Measurements from ENCODE around the gene ELOVL1.

The ELOVL1 gene

GRCh38 chr1:43395523-43395922 is 27.7 kb upstream of the ELOVL1 start:
- Histone ChIP-seq H3K36me3 (ENCODE audit: control insufficient read depth, insufficient read depth, low read length) (no peaks in the 10 kb centered on the region), H3K9ac (ENCODE audit: low read length) (no peak overlapping the region), H3K4me1 (ENCODE audit: control insufficient read depth, insufficient read depth, low read length) (peaks cover 3% of the 10 kb centered on the region), H3K27ac (ENCODE audit: low read depth, low read length) (no peak overlapping the region), H3K4me3 (ENCODE audit: low read length) (no peak overlapping the region), H3K27me3 (ENCODE audit: control insufficient read depth, insufficient read depth, low read length) (no peaks in the 10 kb centered on the region)

DNA sequence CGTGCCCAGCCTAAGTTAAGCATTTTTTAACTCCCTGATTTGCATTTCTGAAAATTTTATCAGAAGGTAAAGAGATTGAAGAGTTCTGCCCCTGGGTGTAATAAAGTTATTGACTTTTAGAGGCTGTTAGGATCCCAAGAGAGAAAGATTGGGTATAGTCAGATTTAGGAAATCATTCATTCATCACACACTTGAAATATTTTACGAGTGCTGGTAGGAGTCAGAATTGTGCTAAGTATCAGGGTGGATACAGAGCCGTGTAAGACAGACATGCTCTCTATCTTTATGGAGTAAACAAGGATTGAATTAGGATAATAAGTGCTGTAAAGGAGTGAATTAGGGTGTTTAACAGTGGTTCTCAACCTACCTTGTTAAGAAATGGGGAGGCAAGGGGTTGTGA is 24.9 kb upstream of the ELOVL1 start:
- Histone ChIP-seq H3K36me3 (ENCODE audit: control insufficient read depth, insufficient read depth, low read length) (no peaks in the 10 kb centered on the region), H3K4me1 (ENCODE audit: control insufficient read depth, insufficient read depth, low read length) (peaks cover 13% of the 10 kb centered on the region), H3K27ac (ENCODE audit: low read depth, low read length) (no peak overlapping the region)

DNA sequence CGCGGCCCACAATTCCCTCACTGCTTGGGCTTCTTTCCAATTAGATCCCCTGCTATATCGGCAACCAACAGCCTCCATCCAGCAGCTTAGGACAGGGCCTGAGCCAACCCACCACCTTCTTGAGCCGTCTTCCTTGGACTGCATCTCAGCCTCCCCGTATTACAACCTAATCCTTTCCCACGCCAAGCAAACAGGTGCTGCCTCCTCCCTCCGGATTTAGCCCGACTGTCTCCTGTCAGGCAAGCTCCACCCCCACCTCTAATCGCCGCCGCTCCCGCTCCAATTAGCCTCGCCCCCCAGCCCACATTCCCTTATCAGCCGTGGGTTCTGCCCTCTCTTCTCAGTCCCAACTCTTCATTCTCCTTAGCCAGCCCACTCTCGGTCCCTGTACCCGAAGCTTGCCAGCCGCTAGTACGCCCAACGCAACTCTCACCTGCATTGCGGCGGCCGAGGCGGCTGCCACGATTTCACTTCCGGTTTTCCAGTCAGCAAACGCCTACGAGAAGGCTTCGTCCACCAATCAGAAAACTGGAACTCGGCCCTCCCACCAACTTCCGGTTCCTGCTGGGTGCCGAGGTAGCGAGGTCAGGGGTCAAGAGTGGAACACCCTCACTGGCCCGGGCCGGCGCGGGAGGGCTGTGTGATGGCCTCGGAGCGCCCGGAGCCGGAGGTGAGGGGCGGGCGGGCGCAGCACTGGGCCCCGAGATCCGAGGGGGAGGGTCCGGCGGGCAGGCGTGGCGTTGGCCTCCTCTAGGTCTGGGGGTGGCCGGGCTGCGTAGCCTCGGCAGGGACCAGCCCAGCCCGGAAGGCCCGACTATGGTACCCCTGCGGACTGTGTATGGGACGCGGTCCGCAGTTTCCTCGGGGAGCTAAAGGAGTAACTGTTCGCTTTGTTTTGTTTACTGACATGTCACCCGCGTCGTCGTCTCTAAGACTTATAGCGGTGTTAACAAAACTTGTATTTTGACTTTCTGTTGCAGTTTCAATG is 21.8 kb upstream of the ELOVL1 start, which contains the start of the genes MED8 and SZT2:
MED8 (minus strand) TSS at position 475 of the 988 bp plus-strand sequence; CDS start at position 439, 36 bp downstream.
SZT2 (plus strand) TSS at position 574 of the 988 bp plus-strand sequence; CDS start at position 644, 70 bp downstream.
- Histone ChIP-seq H3K9ac (ENCODE audit: low read length) (peak within 1 kb of the TSS; percentile 94), H3K36me3 (ENCODE audit: control insufficient read depth, insufficient read depth, low read length) (peaks cover 19% of the 10 kb centered on the region), H3K27me3 (ENCODE audit: control insufficient read depth, insufficient read depth, low read length) (no peaks in the 10 kb centered on the region), H3K4me1 (ENCODE audit: control insufficient read depth, insufficient read depth, low read length) (peaks cover 13% of the 10 kb centered on the region), H3K27ac (ENCODE audit: low read depth, low read length) (peak within 1 kb of the TSS; percentile 73), H3K4me3 (ENCODE audit: low read length) (peak within 1 kb of the TSS; percentile 80)

More for the DNA sequence above, 24.9 kb upstream of the ELOVL1 start:
- Histone ChIP-seq H3K9ac (ENCODE audit: low read length) (no peak overlapping the region), H3K4me3 (ENCODE audit: low read length) (no peak overlapping the region), H3K27me3 (ENCODE audit: control insufficient read depth, insufficient read depth, low read length) (no peaks in the 10 kb centered on the region)

DNA sequence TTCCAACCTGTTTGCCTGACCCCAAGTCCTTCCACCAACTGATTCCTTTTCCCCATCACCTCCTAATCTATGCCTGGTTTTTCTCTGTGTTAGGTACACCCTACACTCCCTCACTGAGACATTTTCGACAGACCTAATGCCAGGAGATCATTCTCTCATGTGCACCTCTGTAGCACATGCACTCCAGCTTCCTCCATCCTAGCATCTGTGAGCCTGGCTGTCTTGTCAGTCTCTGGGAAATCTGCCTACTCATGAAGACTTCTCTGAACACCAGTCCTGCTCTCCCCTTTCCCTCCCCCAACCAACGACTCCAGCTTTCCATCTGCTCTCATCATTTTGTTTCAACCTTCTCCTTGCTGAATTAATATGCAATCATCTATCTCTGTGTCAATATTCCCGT is 20.8 kb upstream of the ELOVL1 start:
- Histone ChIP-seq H3K27me3 (ENCODE audit: control insufficient read depth, insufficient read depth, low read length) (no peaks in the 10 kb centered on the region), H3K4me3 (ENCODE audit: low read length) (peak overlapping the region; percentile 80), H3K4me1 (ENCODE audit: control insufficient read depth, insufficient read depth, low read length) (peaks cover 13% of the 10 kb centered on the region), H3K27ac (ENCODE audit: low read depth, low read length) (no peak overlapping the region), H3K36me3 (ENCODE audit: control insufficient read depth, insufficient read depth, low read length) (peaks cover 28% of the 10 kb centered on the region), H3K9ac (ENCODE audit: low read length) (peak overlapping the region; percentile 53)

- peak overlapping the region; percentile 80 for H3K4me3 ChIP-seq (ENCODE audit: low read length)
- no peak overlapping the region for H3K9ac ChIP-seq (ENCODE audit: low read length)
These were observed 20.3 kb upstream of the ELOVL1 start for GRCh38 chr1:43387976-43388599.

DNA sequence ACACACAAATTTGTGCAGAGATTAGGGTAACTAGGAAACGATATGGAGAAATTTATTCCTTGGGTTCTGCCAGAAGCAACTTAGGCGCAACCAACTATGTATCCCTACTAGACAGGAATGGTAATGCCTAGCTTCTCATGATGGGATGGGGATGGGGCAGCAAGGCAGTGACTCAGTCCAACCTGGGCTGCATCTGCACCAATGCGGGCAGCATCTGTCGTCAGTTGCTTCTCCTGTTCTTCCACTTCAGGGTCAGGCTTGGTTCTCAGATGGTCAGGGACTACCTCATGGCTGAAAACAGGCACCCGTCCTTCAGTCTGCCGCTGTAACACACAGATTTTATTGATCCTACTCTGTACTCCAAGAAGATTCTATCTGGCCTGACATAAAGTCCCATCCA is 18.9 kb upstream of the ELOVL1 start:
- H3K27me3 ChIP-seq (ENCODE audit: control insufficient read depth, insufficient read depth, low read length), result no peaks in the 10 kb centered on the region
- H3K4me1 ChIP-seq (ENCODE audit: control insufficient read depth, insufficient read depth, low read length), result peaks cover 16% of the 10 kb centered on the region
- H3K9ac ChIP-seq (ENCODE audit: low read length), result no peak overlapping the region
- no peak overlapping the region for H3K27ac ChIP-seq (ENCODE audit: low read depth, low read length)
- H3K36me3 ChIP-seq (ENCODE audit: control insufficient read depth, insufficient read depth, low read length), result peaks cover 35% of the 10 kb centered on the region
- no peak overlapping the region for H3K4me3 ChIP-seq (ENCODE audit: low read length)

More at GRCh38 chr1:43387976-43388599, 20.3 kb upstream of the ELOVL1 start:
- Histone ChIP-seq H3K27me3 (ENCODE audit: control insufficient read depth, insufficient read depth, low read length) (no peaks in the 10 kb centered on the region), H3K36me3 (ENCODE audit: control insufficient read depth, insufficient read depth, low read length) (peaks cover 32% of the 10 kb centered on the region), H3K27ac (ENCODE audit: low read depth, low read length) (no peak overlapping the region), H3K4me1 (ENCODE audit: control insufficient read depth, insufficient read depth, low read length) (peaks cover 13% of the 10 kb centered on the region)

DNA sequence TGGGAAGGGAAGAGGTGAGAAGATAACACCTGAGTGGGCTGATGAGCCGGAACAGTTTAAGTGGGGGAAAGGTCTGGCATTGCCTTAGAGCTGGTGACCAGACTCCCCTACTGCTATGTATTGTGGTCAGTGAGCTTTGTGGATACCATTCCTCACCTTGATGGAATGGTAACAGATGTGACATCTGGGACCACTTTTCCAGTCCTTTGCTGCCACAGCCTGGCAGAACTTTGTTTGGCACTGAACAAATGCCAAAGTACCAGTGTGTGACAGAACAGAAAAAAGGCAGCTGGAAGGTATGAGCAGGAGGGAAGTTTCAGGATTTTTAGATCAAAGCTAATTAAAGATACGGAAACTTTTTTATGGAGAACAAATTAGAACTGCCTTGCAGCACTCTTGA is 15.6 kb upstream of the ELOVL1 start:
- no peak overlapping the region for H3K9ac ChIP-seq (ENCODE audit: low read length)
- peaks cover 38% of the 10 kb centered on the region for H3K36me3 ChIP-seq (ENCODE audit: control insufficient read depth, insufficient read depth, low read length)
- no peaks in the 10 kb centered on the region for H3K27me3 ChIP-seq (ENCODE audit: control insufficient read depth, insufficient read depth, low read length)
- peaks cover 7% of the 10 kb centered on the region for H3K4me1 ChIP-seq (ENCODE audit: control insufficient read depth, insufficient read depth, low read length)
- H3K27ac ChIP-seq (ENCODE audit: low read depth, low read length), result no peak overlapping the region
- H3K4me3 ChIP-seq (ENCODE audit: low read length), result no peak overlapping the region

DNA sequence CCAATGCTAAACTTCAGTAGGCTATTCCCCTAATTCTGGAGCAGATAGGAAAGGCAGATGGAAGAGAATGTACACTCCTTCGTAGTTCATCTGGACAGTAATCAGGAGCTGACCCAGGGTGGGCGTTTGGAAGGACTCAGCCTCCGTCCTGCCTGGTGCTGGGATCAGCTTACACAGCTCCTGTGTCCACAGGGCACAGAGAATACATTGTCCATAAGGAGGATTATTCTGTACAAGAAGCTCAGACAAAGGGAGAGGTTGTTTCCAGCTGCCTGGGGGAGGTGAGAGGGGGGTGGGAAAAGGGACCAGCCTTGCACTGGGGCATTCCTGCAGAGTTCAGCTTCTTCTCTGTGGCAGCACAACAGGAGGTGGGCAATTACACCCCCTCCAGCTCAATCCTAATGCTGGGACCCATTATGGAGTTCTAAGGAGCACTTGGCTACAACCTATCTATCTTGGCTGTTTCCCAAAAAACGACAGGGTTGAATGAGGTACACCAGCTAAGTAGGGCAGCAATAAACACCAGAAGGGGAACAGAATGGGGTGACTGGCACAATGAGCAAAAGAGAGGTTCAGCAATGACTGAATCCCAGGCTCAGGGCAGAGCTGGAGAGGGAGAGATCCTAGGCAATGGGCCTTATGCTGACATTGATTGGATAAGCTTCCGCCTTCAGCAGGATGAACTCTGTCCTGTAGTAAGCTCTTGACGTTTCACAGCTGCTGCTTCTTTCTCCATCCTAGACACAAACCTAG is 14.4 kb upstream of the ELOVL1 start:
- peaks cover 4% of the 10 kb centered on the region for H3K4me1 ChIP-seq (ENCODE audit: control insufficient read depth, insufficient read depth, low read length)
- H3K4me3 ChIP-seq (ENCODE audit: low read length), result no peak overlapping the region
- H3K27ac ChIP-seq (ENCODE audit: low read depth, low read length), result no peak overlapping the region
- no peak overlapping the region for H3K9ac ChIP-seq (ENCODE audit: low read length)
- H3K36me3 ChIP-seq (ENCODE audit: control insufficient read depth, insufficient read depth, low read length), result peaks cover 38% of the 10 kb centered on the region
- no peaks in the 10 kb centered on the region for H3K27me3 ChIP-seq (ENCODE audit: control insufficient read depth, insufficient read depth, low read length)

- no peak overlapping the region for H3K4me3 ChIP-seq (ENCODE audit: low read length)
- no peak overlapping the region for H3K27ac ChIP-seq (ENCODE audit: low read depth, low read length)
- H3K36me3 ChIP-seq (ENCODE audit: control insufficient read depth, insufficient read depth, low read length), result peaks cover 32% of the 10 kb centered on the region
- H3K27me3 ChIP-seq (ENCODE audit: control insufficient read depth, insufficient read depth, low read length), result no peaks in the 10 kb centered on the region
- H3K9ac ChIP-seq (ENCODE audit: low read length), result no peak overlapping the region
- H3K4me1 ChIP-seq (ENCODE audit: control insufficient read depth, insufficient read depth, low read length), result peaks cover 4% of the 10 kb centered on the region
These were observed 13.8 kb upstream of the ELOVL1 start for GRCh38 chr1:43381612-43382011.

GRCh38 chr1:43379476-43379875 is 11.7 kb upstream of the ELOVL1 start:
- Histone ChIP-seq H3K4me3 (ENCODE audit: low read length) (no peak overlapping the region), H3K4me1 (ENCODE audit: control insufficient read depth, insufficient read depth, low read length) (peaks cover 4% of the 10 kb centered on the region), H3K36me3 (ENCODE audit: control insufficient read depth, insufficient read depth, low read length) (peaks cover 18% of the 10 kb centered on the region), H3K9ac (ENCODE audit: low read length) (no peak overlapping the region), H3K27me3 (ENCODE audit: control insufficient read depth, insufficient read depth, low read length) (no peaks in the 10 kb centered on the region), H3K27ac (ENCODE audit: low read depth, low read length) (no peak overlapping the region)

DNA sequence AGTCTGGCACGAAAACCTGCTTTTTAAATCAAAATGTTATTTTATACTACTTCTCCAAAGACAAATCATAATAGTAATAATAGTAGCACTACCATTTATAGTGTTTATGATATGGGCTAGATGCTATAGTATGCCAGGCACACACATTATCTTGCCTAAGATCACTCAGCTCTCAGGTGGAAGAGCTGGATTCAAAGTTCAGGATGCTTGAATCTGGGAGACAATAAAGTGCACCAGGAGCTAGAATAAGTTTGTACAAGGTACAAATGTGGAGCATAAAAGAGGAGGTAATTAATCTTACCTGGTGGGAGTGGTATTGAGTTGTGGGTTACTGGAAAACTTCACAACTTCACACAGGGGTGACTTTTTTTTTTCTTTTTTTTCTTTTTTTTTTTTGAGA is 10.0 kb upstream of the ELOVL1 start:
- Histone ChIP-seq H3K4me1 (ENCODE audit: control insufficient read depth, insufficient read depth, low read length) (peaks cover 4% of the 10 kb centered on the region), H3K4me3 (ENCODE audit: low read length) (no peak overlapping the region), H3K27me3 (ENCODE audit: control insufficient read depth, insufficient read depth, low read length) (no peaks in the 10 kb centered on the region), H3K27ac (ENCODE audit: low read depth, low read length) (no peak overlapping the region), H3K9ac (ENCODE audit: low read length) (no peak overlapping the region), H3K36me3 (ENCODE audit: control insufficient read depth, insufficient read depth, low read length) (peaks cover 6% of the 10 kb centered on the region)

DNA sequence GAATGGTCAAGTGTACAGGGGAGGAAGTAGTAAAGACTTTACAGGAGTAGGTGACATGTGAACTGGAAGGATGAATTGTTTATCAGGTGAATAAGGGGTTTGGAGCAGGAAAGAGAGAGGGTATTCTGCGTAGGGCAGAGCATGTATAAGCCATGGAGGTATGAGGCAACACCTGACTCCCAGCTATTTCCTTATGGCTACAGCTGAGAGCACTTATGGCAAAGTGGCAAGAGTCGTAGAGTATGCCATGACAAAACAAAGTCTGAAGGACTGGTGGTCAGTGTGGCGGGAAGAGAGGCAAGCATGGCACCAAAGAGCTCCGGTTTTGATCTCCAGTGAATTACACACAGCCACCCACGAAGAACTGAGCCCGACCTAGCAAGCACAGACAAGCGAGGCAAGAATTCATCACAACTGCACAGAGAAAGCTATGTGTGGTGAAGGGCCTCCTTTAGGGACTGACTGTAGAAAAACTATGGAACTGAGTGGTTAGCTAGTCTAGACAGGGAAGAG is 9.0 kb upstream of the ELOVL1 start:
- H3K4me1 ChIP-seq (ENCODE audit: control insufficient read depth, insufficient read depth, low read length), result peaks cover 2% of the 10 kb centered on the region
- H3K9ac ChIP-seq (ENCODE audit: low read length), result no peak overlapping the region
- peaks cover 4% of the 10 kb centered on the region for H3K36me3 ChIP-seq (ENCODE audit: control insufficient read depth, insufficient read depth, low read length)
- no peaks in the 10 kb centered on the region for H3K27me3 ChIP-seq (ENCODE audit: control insufficient read depth, insufficient read depth, low read length)
- H3K27ac ChIP-seq (ENCODE audit: low read depth, low read length), result no peak overlapping the region
- H3K4me3 ChIP-seq (ENCODE audit: low read length), result no peak overlapping the region
